GM12872 (cell line): ENCODE measurements around the gene UBE2D2.

Experiments used
- TF ChIP-seq, protein P1 (sequence below): IDR thresholded peaks from 3 replicates; pipeline ENCODE4 v1.5.1; 2011; ENCODE audit warnings: low read depth, mild to moderate bottlenecking, low read length, moderate library complexity; ENCODE audit not compliant: insufficient read depth

Gene UBE2D2

GRCh38 chr5:139552893-139553575 is 8.1 kb upstream of the UBE2D2 start:
- TF ChIP-seq, protein P1, sequence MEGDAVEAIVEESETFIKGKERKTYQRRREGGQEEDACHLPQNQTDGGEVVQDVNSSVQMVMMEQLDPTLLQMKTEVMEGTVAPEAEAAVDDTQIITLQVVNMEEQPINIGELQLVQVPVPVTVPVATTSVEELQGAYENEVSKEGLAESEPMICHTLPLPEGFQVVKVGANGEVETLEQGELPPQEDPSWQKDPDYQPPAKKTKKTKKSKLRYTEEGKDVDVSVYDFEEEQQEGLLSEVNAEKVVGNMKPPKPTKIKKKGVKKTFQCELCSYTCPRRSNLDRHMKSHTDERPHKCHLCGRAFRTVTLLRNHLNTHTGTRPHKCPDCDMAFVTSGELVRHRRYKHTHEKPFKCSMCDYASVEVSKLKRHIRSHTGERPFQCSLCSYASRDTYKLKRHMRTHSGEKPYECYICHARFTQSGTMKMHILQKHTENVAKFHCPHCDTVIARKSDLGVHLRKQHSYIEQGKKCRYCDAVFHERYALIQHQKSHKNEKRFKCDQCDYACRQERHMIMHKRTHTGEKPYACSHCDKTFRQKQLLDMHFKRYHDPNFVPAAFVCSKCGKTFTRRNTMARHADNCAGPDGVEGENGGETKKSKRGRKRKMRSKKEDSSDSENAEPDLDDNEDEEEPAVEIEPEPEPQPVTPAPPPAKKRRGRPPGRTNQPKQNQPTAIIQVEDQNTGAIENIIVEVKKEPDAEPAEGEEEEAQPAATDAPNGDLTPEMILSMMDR, result no peak

GRCh38 chr5:139554264-139554663 is 6.9 kb upstream of the UBE2D2 start:
- TF ChIP-seq, protein P1, result no peak

DNA sequence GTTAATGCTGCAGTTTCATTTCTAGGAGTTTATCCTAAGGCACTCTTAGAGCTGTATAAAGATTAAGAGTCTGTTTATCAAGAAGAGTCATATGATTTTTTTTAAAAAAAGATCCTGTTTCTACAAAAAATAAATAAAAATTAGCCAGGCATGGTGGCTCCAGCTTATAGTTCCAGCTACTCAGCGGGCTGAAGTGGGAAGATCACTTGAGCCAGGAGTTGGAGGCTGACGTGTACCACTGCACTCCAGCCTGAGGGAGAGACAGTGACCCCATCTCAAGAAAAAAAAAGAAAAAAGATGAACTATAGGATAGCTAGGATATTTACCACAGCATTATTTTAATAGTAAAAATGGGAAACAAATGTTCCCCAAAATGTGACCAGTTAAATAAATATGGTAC is 3.3 kb upstream of the UBE2D2 start:
- TF ChIP-seq, protein P1, result no peak

DNA sequence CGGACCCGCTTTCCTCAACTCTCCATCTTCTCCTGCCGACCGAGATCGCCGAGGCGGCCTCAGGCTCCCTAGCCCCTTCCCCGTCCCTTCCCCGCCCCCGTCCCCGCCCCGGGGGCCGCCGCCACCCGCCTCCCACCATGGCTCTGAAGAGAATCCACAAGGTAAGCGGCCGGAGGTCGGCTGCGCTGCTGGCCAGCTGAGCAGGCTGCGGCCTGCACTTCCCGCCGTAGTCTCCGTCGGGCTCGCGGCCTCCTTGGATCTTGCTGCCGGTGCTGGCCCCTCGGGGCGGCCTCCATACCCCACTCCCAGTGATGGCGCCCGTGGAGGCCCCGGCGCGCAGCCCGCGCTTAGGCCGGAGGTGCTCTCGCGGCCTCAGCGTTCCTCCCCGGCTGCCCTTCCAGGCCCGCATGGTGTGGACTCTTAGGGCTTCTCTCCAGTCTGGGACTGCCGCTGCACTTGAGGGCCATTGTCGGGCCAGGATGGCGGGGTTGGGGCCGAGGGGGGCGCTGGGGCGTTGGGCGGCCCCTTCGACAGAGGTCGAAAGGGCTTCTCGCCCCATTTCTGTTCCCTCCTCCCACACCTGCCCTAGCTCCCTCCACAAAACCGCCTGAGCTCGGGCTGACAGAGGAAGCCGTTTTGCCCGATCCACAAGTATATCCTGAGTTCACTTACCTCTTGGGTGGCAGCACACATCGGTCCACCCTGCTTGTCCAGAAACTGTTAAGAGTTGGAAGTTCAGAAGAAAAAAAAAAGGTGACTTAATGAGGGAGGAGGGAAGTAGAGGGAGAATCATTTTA is 714 bp downstream of the UBE2D2 start:
- TF ChIP-seq, protein P1, result no peak

DNA sequence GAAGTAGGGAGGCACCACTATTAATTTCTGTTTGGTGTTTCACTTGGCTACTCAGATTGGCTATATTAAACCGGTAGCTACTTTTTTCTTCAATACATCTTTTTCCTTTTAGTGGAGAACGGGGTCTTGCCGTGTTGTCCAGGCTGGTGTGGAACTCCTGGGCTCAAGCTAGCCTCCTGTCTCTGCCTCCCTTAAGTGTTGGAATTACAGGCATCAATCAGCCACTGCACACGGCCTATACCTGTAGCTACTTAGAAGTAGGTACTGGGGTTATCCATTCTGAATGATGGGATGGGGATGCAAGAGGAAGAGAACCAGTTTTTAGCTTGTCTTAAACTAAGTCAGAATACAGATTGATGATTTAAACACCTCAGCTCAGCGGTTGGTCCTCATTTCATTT is 1.7 kb downstream of the UBE2D2 start:
- TF ChIP-seq, protein P1, result no peak

DNA sequence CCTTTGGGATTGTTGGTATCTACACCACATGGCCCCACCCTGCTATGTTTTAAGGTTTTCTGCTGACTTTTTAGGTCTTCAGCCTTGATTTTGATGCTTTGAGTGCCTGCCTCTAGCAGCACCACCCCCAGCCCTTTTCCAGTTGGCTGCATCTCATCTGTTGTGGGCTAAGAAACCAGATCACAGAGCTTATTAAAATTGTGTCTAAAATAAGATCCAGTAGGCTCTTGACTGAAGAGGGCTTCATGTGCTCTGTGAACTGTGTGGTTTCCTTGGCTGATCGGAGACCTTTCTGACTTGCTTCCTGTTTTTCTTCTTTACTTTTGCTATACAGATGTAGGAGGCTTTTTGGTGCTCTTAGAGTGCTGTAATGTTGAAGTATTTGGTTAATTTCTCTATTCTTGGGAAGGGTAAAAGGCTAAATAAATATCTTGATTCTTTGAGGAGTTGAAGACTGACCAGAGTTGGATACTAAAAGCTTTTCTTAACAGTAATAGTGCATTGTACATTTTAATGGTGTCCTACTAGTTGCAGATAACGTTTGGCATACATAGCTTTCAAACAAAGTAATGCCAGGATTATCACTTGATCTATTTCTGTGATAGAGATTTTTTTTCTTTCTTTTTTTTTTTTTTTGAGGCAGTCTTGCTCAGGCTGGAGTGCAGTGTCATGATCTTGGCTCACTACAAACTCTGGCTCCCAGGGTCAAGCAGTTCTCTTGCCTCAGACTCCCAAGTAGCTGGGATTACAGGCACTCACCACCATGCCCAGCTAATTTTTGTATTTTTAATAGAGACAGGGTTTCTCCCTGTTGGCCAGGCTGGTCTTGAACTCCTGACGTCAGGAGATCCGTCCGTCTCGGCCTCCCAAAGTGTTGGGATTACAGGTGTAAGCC is 4.5 kb downstream of the UBE2D2 start:
- TF ChIP-seq, protein P1, result no peak

DNA sequence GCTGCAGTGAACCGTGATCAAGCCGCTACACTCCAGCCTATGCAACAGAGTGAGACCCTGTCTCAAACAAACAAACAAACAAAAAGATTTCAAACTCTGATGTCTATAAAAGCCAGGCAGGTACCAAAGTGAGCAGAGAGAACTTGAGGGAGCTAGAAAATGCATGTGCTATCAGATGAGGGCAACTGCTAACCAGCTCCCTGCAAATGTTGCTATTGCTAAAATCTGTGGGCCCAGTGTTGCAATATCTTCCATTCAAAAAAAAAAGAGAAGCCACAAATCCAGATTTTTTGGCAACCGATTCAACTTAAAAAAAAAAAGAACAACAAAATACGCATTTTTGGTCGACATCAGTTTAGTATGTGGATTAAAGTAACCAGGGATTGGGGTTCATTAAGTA is 5.5 kb downstream of the UBE2D2 start:
- TF ChIP-seq, protein P1, result no peak
